ENCODE results near the gene AFAP1L1.

DNA sequence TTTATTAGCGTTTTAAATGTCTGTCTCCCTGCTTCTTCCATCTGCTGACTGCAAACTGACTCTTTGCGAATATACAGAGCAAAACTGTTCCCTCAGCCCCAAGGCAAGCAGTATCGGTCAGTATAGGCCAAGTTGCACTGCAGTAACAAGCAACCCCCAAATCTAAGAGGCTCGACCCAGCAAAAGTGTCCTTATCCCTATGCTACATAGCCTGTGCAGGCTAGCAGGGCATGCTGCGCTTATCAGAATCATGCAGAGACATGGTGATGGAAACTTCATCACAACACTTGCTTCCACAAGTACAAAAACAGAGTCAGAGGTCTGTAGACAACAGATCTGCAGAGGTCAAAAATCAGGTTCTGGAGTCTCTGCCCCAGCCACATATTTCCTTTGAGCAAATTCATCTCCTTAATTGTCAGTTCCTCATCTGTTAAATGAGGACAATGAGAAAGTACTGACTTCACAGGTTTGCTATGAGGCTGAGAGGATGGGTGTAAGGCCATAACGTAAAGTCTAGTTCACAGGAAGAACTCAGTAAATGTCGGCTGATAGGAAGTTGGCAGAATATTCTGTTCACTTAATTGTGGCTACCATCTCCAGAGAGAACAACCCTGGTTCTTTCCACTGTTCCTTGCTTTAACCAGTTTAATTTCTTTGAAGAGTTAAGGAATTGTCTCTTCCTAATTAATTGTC lies 117.0 kb downstream of the AFAP1L1 start:
- TF ChIP-seq, protein P1, sequence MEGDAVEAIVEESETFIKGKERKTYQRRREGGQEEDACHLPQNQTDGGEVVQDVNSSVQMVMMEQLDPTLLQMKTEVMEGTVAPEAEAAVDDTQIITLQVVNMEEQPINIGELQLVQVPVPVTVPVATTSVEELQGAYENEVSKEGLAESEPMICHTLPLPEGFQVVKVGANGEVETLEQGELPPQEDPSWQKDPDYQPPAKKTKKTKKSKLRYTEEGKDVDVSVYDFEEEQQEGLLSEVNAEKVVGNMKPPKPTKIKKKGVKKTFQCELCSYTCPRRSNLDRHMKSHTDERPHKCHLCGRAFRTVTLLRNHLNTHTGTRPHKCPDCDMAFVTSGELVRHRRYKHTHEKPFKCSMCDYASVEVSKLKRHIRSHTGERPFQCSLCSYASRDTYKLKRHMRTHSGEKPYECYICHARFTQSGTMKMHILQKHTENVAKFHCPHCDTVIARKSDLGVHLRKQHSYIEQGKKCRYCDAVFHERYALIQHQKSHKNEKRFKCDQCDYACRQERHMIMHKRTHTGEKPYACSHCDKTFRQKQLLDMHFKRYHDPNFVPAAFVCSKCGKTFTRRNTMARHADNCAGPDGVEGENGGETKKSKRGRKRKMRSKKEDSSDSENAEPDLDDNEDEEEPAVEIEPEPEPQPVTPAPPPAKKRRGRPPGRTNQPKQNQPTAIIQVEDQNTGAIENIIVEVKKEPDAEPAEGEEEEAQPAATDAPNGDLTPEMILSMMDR (IDR thresholded peaks at IDR 0.05) = no peak
- TF ChIP-seq ZFX (IDR thresholded peaks at IDR 0.05; ENCODE audit: borderline replicate concordance) = no peak
